PC-9 (cell line): Measurements from ENCODE around the gene PPAT.

Experiments used
- CTCF ChIP-seq: fragments of 200-600 bp; sonication (generic); conservative IDR thresholded peaks from 2 replicates; pipeline ENCODE4 v1.6.1; 2017; ENCODE audit warnings: mixed run types, antibody characterized with exemption, mild to moderate bottlenecking, moderate library complexity
- EZH2 ChIP-seq: fragments of 200-600 bp; sonication (generic); IDR thresholded peaks from 2 replicates; pipeline ENCODE4 v1.8.0; 2017; ENCODE audit warnings: antibody characterized with exemption, low read depth

GRCh38 chr4:56405016-56405415 is 30.4 kb downstream of the PPAT start:
- TF ChIP-seq CTCF, result no peak
- no peak for TF ChIP-seq EZH2
